ENCODE measurements around the gene TBKBP1.
"Not testable (repeated sequence)": the region's sequence is repeated elsewhere in the genome, so short reads cannot be mapped to it uniquely, and the experiment has no call there.

Gene TBKBP1

GRCh38 chr17:47682727-47683126 lies 11.2 kb upstream of the TBKBP1 start:
- DNase-seq: not testable (repeated sequence)

- no peak for DNase-seq
These were observed 9.9 kb upstream of the TBKBP1 start for GRCh38 chr17:47684025-47684424.

GRCh38 chr17:47684535-47685193 lies 9.3 kb upstream of the TBKBP1 start:
- DNase-seq: no peak

DNA sequence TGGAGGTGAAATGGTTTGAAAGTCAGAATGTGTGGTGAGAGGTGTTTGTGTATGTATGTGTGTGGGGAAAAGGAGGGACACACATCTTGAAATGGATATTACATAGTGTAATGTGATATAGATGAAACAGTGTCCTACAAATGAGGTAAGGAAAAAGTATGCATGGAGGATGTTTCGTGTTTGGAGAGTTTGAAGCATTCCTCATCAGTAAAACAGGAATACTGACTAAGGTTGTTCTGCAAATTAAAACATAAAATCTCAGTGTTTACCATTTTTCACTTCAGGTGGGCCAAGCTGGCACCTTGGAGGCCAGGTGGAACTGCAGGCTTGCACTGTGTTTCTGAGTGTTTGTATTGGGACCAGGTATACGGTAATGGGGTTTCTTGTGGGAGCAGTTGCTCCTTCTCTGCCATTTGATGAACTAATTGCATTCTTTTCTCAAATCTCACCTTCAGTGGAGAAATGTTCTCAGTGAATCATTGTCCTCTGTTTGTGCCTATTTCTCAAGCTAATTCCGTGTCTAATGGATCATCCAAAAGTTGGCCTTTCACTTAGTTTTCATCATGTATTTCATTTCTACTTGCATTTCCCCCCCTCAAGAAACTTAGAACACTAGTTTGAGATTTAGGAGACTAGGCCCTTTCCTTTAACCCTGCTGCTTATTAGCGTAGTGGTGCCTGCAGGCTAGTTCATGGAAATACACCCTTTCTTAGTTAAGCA lies 8.2 kb upstream of the TBKBP1 start:
- no peak for DNase-seq

DNA sequence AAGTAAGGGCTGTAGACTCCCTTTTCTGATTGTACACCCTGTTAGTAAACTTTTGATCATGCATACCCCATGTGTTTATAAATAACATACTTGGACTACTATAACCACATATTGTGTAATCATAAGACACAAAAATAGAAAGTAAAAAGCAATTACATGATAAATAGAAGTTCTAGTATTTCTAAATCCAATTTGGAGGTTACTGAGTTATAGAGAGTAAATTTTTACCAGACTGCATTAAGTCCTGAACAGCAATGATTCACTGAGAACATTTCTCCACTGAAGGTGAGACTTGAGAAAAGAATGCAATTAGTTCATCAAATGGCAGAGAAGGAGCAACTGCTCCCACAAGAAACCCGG lies 7.7 kb upstream of the TBKBP1 start:
- DNase-seq: no peak

GRCh38 chr17:47686664-47687327 lies 7.2 kb upstream of the TBKBP1 start:
- DNase-seq: no peak

GRCh38 chr17:47687328-47687690 lies 6.7 kb upstream of the TBKBP1 start:
- no peak for DNase-seq

DNA sequence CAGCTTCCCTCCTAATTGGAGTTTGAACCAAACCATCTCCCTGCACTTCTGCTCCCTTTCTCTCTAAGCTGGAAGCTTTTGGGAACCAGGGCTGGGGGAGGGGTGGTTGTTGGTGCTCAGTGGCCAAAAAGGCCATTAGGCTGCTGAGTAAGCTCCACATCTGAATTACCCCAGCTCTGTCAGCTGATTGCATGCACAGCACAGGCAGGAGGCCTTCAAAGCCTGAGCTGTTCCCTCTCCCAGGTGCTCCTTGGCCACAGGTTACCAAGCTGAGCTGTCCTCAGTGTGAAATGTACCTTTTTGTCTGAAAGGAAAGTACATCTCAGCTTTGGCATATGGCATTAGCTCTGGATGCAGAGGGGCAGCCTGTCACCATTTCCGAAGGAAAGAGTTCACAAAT lies 6.2 kb upstream of the TBKBP1 start:
- no peak for DNase-seq

GRCh38 chr17:47690121-47690520 lies 3.8 kb upstream of the TBKBP1 start:
- DNase-seq: no peak

- no peak for DNase-seq
These were observed 1.6 kb upstream of the TBKBP1 start for GRCh38 chr17:47692137-47692894.

GRCh38 chr17:47692895-47693730 lies 848 bp upstream of the TBKBP1 start:
- DNase-seq: no peak

- DNase-seq: no peak
These were observed 844 bp downstream of the TBKBP1 start for GRCh38 chr17:47694581-47695428.

- no peak for DNase-seq
These were observed 1.7 kb downstream of the TBKBP1 start for GRCh38 chr17:47695429-47696376.

DNA sequence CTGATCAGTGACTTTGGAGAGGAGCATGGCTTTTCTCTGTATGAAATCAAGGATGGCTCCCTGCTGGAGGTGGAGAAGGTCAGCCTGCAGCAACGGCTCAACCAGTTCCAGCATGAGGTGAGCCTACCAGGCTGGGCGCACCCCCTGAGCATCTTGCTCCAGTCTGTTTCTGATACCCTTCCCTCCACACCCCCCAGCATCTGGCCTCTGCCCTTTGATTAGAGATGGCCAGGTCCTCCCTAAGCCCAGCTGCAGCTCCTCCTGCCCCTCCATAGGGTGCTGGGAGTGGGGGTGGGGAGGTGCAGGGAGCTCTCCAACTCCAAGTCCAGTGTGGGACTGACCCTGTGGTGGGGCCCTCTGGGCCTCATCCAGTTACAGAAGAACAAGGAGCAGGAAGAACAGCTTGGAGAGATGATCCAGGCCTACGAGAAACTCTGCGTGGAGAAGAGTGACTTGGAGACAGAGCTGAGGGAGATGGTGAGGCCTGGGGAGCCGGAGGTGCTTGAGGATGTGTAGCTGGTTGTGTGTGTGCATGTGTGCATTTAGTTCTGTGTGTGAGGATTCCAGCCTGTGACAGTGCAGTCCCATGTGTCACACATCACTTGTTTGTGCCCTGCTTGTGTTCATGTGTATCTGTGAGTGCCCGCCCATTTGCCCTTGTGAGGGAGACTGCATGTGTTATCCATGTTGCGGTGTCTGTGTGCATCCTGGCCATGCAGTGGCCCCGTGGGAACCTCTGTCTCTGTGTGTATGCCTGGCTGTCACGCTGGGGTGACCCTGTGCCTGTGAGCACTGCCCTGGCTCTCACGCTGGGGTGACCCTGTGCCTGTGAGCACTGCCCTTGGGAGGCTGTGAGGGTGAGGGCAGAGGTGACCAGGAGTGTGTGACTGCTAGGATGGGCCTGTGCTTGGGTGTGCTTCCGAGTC lies 3.0 kb downstream of the TBKBP1 start:
- no peak for DNase-seq

- DNase-seq: no peak
These were observed 4.1 kb downstream of the TBKBP1 start for GRCh38 chr17:47697906-47698711.

GRCh38 chr17:47698749-47699535 lies 5.0 kb downstream of the TBKBP1 start:
- no peak for DNase-seq

DNA sequence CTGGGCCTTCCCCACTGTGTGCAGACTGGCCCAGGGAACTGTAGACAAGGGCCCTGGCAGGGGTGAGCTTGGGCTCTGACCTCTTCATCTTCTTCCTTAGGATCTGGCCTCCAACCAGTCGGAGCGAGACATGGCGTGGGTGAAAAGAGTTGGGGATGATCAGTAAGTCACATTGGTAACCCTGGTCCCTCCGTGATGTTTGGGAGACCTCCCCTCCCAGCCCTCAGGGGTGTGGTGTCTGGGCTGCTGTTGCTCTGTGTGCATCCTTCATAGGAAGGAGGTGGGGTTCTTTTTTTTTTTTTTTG lies 5.5 kb downstream of the TBKBP1 start:
- no peak for DNase-seq

Data from NCI-H187 treated with DMSO at 0.1 percent for 48 hours (cell line).